HEK293 (cell line): ENCODE measurements around the gene GALNT8.

ENCODE experiments used
- CTCF ChIP-seq: fragments of 450-650 bp; formaldehyde crosslinking; IDR thresholded peaks from 2 replicates; pipeline ENCODE4 v1.5.1; 2016; ENCODE audit warnings: missing biosample characterization, missing genetic modification characterization
- YY1 ChIP-seq: fragments of 450-650 bp; formaldehyde crosslinking; IDR thresholded peaks from 2 replicates; pipeline ENCODE4 v1.5.1; 2018; ENCODE audit warnings: missing biosample characterization, missing genetic modification characterization
- ZFP41 ChIP-seq: fragments of 450-650 bp; formaldehyde crosslinking; IDR thresholded peaks from 2 replicates; pipeline ENCODE4 v1.5.1; 2016; ENCODE audit warnings: missing biosample characterization, missing genetic modification characterization, borderline replicate concordance
- ZNF302 ChIP-seq: fragments of 450-650 bp; formaldehyde crosslinking; IDR thresholded peaks from 2 replicates; pipeline ENCODE4 v1.5.1; 2016; ENCODE audit warnings: missing biosample characterization, missing genetic modification characterization, low read depth
- ZNF626 ChIP-seq: fragments of 450-650 bp; sonication (Bioruptor Pico); formaldehyde crosslinking; IDR thresholded peaks from 2 replicates; pipeline ENCODE4 v1.5.1; 2018; ENCODE audit warnings: missing biosample characterization, missing genetic modification characterization, inconsistent platforms
- ZNF707 ChIP-seq: fragments of 450-650 bp; formaldehyde crosslinking; IDR thresholded peaks from 2 replicates; pipeline ENCODE4 v1.5.1; 2016; ENCODE audit warnings: missing biosample characterization, missing genetic modification characterization

DNA sequence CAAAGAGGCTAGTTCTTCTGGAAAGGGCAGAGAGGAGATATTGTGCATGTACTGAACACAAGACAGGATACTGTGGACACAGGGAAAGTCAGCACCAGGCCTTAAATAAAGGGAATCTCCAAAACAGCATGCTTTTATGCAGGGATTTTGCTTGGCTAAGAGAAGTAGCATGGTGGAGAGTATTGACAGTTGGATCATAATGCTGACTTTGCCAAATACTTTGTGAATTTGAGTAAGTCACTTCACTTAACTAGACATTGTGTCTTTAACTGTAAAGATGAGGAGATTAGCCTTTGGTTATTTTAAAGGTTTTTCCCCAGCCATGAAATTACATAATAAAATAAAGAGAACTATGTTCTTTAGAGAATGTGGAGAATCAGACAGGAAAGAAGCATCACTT, 24.5 kb downstream of the GALNT8 start:
- no peak for TF ChIP-seq YY1
- TF ChIP-seq ZFP41: no peak
- no peak for TF ChIP-seq ZNF626
- no peak for TF ChIP-seq ZNF707
- TF ChIP-seq CTCF (tag by site-specific recombination): no peak
- no peak for TF ChIP-seq ZNF302 (tag by site-specific recombination)
